GM12801 (cell line): ENCODE results near the gene C1QTNF9B.

ENCODE experiments used
- TF ChIP-seq, protein P1 (sequence below): IDR thresholded peaks from one replicate; pipeline ENCODE4 v1.5.1; 2011; ENCODE audit warnings: control low read depth; ENCODE audit not compliant: insufficient read length; ENCODE audit errors: extremely low read depth

The C1QTNF9B gene

DNA sequence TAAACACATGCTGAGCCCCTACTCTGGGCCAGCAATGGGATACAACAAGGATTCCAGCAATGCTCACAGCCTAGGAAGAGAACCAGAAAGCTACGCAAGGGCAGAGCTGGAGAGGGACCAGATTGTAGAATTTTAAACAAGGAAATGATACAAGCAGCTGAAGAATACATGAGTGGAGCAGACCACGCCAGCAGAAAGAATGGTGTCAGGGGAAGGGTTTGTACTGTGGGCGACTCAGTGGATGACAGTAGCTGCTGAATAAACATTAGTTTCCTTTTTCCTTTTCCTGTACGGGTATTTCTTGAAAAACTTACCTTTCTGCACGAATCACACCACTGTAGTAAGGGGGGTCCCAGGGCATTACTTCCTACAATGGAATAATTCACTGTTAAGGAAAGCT is 38.8 kb downstream of the C1QTNF9B start:
- TF ChIP-seq, protein P1, sequence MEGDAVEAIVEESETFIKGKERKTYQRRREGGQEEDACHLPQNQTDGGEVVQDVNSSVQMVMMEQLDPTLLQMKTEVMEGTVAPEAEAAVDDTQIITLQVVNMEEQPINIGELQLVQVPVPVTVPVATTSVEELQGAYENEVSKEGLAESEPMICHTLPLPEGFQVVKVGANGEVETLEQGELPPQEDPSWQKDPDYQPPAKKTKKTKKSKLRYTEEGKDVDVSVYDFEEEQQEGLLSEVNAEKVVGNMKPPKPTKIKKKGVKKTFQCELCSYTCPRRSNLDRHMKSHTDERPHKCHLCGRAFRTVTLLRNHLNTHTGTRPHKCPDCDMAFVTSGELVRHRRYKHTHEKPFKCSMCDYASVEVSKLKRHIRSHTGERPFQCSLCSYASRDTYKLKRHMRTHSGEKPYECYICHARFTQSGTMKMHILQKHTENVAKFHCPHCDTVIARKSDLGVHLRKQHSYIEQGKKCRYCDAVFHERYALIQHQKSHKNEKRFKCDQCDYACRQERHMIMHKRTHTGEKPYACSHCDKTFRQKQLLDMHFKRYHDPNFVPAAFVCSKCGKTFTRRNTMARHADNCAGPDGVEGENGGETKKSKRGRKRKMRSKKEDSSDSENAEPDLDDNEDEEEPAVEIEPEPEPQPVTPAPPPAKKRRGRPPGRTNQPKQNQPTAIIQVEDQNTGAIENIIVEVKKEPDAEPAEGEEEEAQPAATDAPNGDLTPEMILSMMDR, result no peak

DNA sequence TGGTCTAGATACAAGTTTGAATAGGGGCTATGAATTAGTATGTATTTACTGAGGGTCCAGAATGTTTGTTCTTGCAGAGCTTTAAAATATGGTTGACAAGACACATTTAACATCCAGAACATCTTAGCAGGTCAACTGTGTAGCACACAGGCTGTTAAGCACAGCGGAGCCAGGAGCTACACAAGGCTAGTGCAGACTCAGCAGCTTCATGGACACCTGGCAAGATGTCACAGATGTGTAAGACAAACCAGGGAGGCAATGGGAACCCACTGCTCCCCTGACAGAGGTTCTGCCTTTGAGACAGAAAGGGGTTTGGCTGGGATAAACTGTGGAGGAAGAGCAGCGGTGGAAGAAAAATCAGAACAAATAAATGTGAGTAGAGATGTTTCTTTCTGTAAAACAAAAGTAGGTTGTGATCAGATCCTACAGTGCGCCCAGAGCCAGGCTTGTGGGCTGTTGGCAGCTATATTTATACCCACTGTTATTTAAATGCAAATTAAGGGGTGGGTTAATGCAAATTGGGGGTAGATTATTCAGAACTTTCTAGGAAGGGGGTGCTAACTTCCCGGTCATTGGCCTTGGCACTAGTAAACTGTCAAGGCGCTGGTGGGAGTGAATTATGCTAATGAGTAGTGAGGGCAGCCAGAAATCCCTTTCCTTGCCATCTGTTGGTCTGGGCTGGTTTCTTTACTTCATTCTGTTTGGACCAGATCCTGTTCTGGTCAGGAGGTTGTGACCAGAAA is 41.1 kb downstream of the C1QTNF9B start:
- TF ChIP-seq, protein P1, result no peak

DNA sequence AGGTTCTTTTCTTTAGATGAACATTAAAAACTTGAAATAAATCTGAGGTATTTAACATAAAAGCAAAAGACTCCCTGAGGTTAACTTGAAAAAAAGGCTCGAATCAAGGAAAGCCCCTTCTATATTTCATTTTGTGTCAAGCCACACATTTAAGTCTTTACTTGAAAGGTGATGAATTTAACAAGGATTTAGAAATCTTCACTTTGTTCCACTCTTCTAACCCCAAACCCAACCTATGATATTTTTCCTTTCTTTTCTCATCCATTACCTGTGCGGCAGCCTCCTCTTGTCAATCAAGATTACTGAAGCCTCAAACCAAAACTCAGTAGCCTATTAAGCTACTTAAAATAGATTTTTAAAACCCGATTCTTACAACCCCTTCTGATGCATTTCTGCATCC is 41.9 kb downstream of the C1QTNF9B start:
- TF ChIP-seq, protein P1, result no peak

DNA sequence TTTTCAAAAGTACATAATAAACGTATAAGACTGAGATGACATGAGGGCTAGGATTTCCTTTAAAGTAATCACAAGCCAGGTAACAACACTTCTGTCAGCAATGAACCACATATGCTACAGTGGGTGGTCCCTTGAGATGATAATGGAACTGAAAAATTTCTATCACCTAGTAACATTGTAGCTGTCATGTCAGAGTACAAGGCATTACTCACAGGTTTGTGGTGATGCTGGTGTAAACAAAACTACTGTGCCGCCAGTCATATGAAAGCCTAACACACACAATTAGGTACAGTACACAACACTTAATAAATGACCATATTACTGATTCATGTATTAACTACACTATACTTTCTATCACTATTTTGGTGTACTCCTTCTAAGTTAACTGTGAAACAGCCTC is 45.0 kb downstream of the C1QTNF9B start:
- TF ChIP-seq, protein P1, result no peak

DNA sequence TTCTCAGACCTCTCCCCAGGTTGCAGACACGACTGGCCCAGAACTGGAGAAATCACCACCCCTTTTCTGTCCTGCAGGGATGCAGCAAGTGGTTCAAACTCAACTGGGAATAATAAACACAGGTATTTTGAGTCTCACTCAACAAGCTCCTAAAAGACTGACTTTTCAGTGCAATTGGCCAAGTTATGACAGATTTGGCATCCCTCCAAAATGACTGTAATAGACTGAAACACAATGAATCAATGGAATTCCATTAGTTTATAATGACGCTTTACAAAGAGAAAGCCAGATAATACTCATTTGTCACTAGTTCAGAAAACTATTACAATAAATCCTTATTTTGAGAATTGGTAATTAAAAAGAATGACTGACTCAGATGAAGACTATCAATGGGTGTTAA is 46.2 kb downstream of the C1QTNF9B start:
- TF ChIP-seq, protein P1, result no peak

DNA sequence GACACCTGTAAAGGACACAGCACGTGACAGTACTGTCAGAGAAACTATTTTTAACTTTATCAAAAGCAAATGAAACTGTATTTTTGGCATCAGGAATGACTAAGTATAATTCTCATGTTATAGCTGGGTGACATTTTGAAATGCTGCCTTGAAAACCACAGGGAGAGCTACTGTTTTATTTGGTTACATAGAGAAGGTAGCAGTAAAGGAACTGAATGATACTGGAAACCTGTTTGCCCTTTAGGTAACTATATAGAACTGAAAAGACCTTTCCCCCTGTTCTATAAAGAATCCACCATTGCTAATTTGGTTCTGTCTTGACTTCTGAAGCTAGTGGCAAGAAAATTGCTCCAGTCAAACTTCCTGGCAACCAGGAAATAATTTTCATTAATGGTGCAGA is 47.2 kb downstream of the C1QTNF9B start:
- TF ChIP-seq, protein P1, result no peak

DNA sequence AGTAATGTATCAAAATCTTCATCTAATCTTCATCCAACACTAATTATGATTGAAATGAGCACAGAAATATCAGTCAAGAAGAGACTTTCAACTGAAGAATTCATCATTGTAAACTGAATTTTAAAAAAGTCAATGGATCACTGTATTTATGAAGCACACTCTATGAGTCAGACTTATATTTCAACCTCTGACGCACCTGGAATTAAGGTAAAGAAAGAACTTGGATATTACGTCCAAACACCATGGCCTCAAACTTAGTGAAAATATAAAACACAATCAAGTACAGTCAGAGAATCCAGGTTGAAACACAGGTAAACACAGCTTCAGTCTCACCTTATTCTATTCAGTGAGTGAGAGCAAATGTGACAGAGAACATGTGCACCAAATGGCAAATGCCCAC is 47.6 kb downstream of the C1QTNF9B start:
- TF ChIP-seq, protein P1, result no peak
